GM12878 (cell line): Measurements from ENCODE around the gene CRB3. TPM values are rescaled to one million over a fixed set of nuclear protein-coding genes. Genes with fewer than 3 reads are reported as not detected.

Source experiments
- BHLHE40 ChIP-seq, 2 experiments: fragments of 450-650 bp in 1 of 2; IDR thresholded peaks; 2 replicates each; pipeline ENCODE4 v1.6.1; 2011 to 2017; ENCODE audit warnings: low read depth in 2 of 2, borderline replicate concordance in 1 of 2, improper control_type of control experiment in 1 of 2, low read length in 1 of 2, mild to moderate bottlenecking in 1 of 2
- CBX3 ChIP-seq: fragments of 200-600 bp; sonication (generic); IDR thresholded peaks from 2 replicates; pipeline ENCODE4 v1.6.1; 2016; ENCODE audit warnings: low read depth, borderline replicate concordance
- GATAD2B ChIP-seq: fragments of 450-650 bp; conservative IDR thresholded peaks from 2 replicates; pipeline ENCODE4 v1.6.1; 2017; ENCODE audit warnings: low read depth, mild to moderate bottlenecking, moderate library complexity
- IRF4 ChIP-seq: IDR thresholded peaks from 2 replicates; pipeline ENCODE4 v1.6.1; 2011; ENCODE audit warnings: low read depth, low read length
- JUND ChIP-seq: IDR thresholded peaks from 2 replicates; pipeline ENCODE4 v1.6.1; 2012; ENCODE audit warnings: low read depth, mild to moderate bottlenecking, low read length, improper control_type of control experiment, moderate library complexity
- MLLT1 ChIP-seq: fragments of 450-650 bp; IDR thresholded peaks from 2 replicates; pipeline ENCODE4 v1.6.1; 2016; ENCODE audit warnings: mild to moderate bottlenecking
- NKRF ChIP-seq: fragments of 450-650 bp; conservative IDR thresholded peaks from 2 replicates; pipeline ENCODE4 v1.6.1; 2017; ENCODE audit warnings: mild to moderate bottlenecking, moderate library complexity
- SIN3A ChIP-seq: IDR thresholded peaks from 2 replicates; pipeline ENCODE4 v1.6.1; 2012; ENCODE audit warnings: low read depth, low read length, improper control_type of control experiment
- SIX5 ChIP-seq: IDR thresholded peaks from 2 replicates; pipeline ENCODE4 v1.6.1; 2011; ENCODE audit warnings: mild to moderate bottlenecking, low read depth, low read length, moderate library complexity; ENCODE audit not compliant: severe bottlenecking
- SP1 ChIP-seq: IDR thresholded peaks from one replicate; pipeline ENCODE4 v1.6.1; 2011; ENCODE audit warnings: low read depth, low read length
- SPI1 ChIP-seq: IDR thresholded peaks from 2 replicates; pipeline ENCODE4 v1.6.1; 2011; ENCODE audit warnings: low read depth, mild to moderate bottlenecking, low read length, moderate library complexity, borderline replicate concordance; ENCODE audit not compliant: insufficient read depth
- TBL1XR1 ChIP-seq: IDR thresholded peaks from 2 replicates; pipeline ENCODE4 v1.6.1; 2012; ENCODE audit warnings: low read depth, low read length, improper control_type of control experiment
- USF2 ChIP-seq: IDR thresholded peaks from 2 replicates; pipeline ENCODE4 v1.6.1; 2011; ENCODE audit warnings: low read depth, low read length, improper control_type of control experiment, borderline replicate concordance
- YBX1 ChIP-seq: fragments of 450-650 bp; IDR thresholded peaks from 2 replicates; pipeline ENCODE4 v1.6.1; 2016; ENCODE audit warnings: antibody characterized with exemption
- ZBTB40 ChIP-seq: fragments of 450-650 bp; IDR thresholded peaks from 2 replicates; pipeline ENCODE4 v1.6.1; 2016; ENCODE audit warnings: mild to moderate bottlenecking, moderate library complexity, borderline replicate concordance
- ZZZ3 ChIP-seq: IDR thresholded peaks from 2 replicates; pipeline ENCODE4 v1.6.1; 2011; ENCODE audit warnings: low read depth; ENCODE audit not compliant: control insufficient read depth, insufficient read length
- polyA plus RNA-seq, 11 experiments: library from polyadenylated mRNA; depleted of rRNA in 4 of 11; unstranded in 6 of 11; stranded (reverse) in 5 of 11; fragments of >200 nt; fragmentation: Nextera tagmentation in 4 of 11; fragmentation: Illumina TruSeq in 1 of 11; extraction: Ambion mirVana in 4 of 11; extraction: Trizol in 1 of 11; gene quantifications; 1 replicate in 1 of 11; 2 replicates in 10 of 11; pipeline versions ENCODE4 v1.2.1 to v1.2.3, GENCODE V29; 2011 to 2016; ENCODE audit warnings: inconsistent platforms in 2 of 11, missing spikeins in 2 of 11, low read depth in 1 of 11
- total RNA-seq, 4 experiments: library from RNA; depleted of rRNA in 3 of 4; stranded (reverse); fragments of >200 nt in 3 of 4; fragmentation: Illumina TruSeq in 1 of 4; extraction: Trizol in 1 of 4; gene quantifications; 2 replicates each; pipeline versions ENCODE4 v1.2.1 to v1.2.3, GENCODE V29; 2013 to 2021

The CRB3 gene
- total and polyA plus RNA-seq, 10 of the 15 experiments (the other 5 are each of a cell fraction or from before 2014, with no cell fraction given): 0.11 to 1.9 (median 0.98) TPM; not detected in 1

GRCh38 chr19:6460099-6460884 is 3.8 kb upstream of the CRB3 start (continued):
- TF ChIP-seq ZBTB40 (0 out of 2 replicates have a peak, but pooled peaks have one; percentile 10), USF2 (no peak), BHLHE40 (IDR thresholded peaks at IDR 0.05; ENCODE audit: borderline replicate concordance in 1 of 2, low read depth in 2 of 2, low read length in 1 of 2) (peak; percentile 73 to 79), CBX3 (no peak), SIN3A (peak; percentile 57), NKRF (peak; percentile 4; the same call in 1 of the 2 replicates), GATAD2B (peak; percentile 69), SP1 (peak; percentile 59), IRF4 (peak; percentile 56), ZZZ3 (no peak), JUND (no peak), MLLT1 (peak; percentile 63; the same call in 1 of the 2 replicates), SIX5 (no peak), YBX1 (no peak), SPI1 (peak; percentile 28; the same call in 1 of the 2 replicates), TBL1XR1 (0 out of 2 replicates have a peak, but pooled peaks have one; percentile 27)
